Prostate gland (tissue), 2 donors: ENCODE results near the gene VPS13D. TPM values are rescaled to one million over a fixed set of nuclear protein-coding genes. Genes with fewer than 3 reads are reported as not detected.

Experiments used
- DNase-seq: peaks from one replicate; pipeline ENCODE4 v3.0.0-alpha.2; 2019; ENCODE audit warnings: low spot score
- H3K27ac ChIP-seq, 2 donors: fragments of 200-600 bp; sonication (generic); 2 replicates each; pipeline ENCODE4 v1.5.1; 2017 to 2019
- H3K27me3 ChIP-seq: fragments of 200-600 bp; sonication (generic); replicated peaks from 2 replicates; pipeline ENCODE4 v1.5.1; 2019; ENCODE audit not compliant: insufficient read depth
- H3K36me3 ChIP-seq, 2 donors: fragments of 200-600 bp; sonication (generic); 1 replicate in 1 of 2; 2 replicates in 1 of 2; pipeline versions ENCODE4 v1.5.1 to v1.8.1; 2017 to 2019
- H3K4me1 ChIP-seq: fragments of 200-600 bp; sonication (generic); replicated peaks from 2 replicates; pipeline ENCODE4 v1.5.1; 2019
- H3K4me3 ChIP-seq, 2 donors: fragments of 200-600 bp; sonication (generic); 2 replicates each; pipeline ENCODE4 v1.5.1; 2017 to 2019
- H3K9me3 ChIP-seq: fragments of 200-600 bp; sonication (generic); 2 replicates; pipeline ENCODE4 v1.5.1; 2017
- POLR2A ChIP-seq: fragments of 450-650 bp; IDR thresholded peaks from one replicate; pipeline ENCODE4 v1.6.1; 2016; ENCODE audit warnings: antibody characterized with exemption, mild to moderate bottlenecking
- POLR2AphosphoS5 ChIP-seq: sonication (generic); formaldehyde crosslinking; IDR thresholded peaks from one replicate; pipeline ENCODE4 v1.6.1; 2017; ENCODE audit warnings: antibody characterized with exemption
- WGBS: methylation state at CpG from one replicate; pipeline ENCODE4 v1.1.5; 2018; 5-methylcytosine and 5-hydroxymethylcytosine counted together
- intact Hi-C: fragments of 100-400 bp; cut with DNase I; formaldehyde crosslinking; loops from one replicate; pipeline ENCODE4 v1.14.2; 2022
- total RNA-seq, 2 donors: library from RNA; depleted of rRNA; stranded (reverse); fragments of >200 nt; gene quantifications; one replicate each; pipeline ENCODE4 v1.1.0, GENCODE V29; 2016
- TF ChIP-seq, protein P1 (sequence below), 4 experiments: fragments of 200-600 bp in 2 of 4; fragments of 450-650 bp in 2 of 4; sonication (generic) in 2 of 4; IDR thresholded peaks; 1 replicate in 3 of 4; 2 replicates in 1 of 4; pipeline ENCODE4 v1.5.1; 2016 to 2019; ENCODE audit warnings: antibody characterized with exemption in 4 of 4, mild to moderate bottlenecking in 2 of 4, moderate library complexity in 2 of 4

Gene VPS13D
- total RNA-seq, 2 donors from 2014 or later: 60.7 to 80.8 TPM

GRCh38 chr1:12290828-12291227 is 61.0 kb downstream of the VPS13D start:
- Histone ChIP-seq H3K4me1 (no peaks in the 10 kb centered on the region), H3K9me3 (no peaks in the 10 kb centered on the region), H3K27me3 (no peaks in the 10 kb centered on the region), H3K27ac (no peak overlapping the region), H3K4me3 (no peak overlapping the region), H3K36me3 (no peaks in the 10 kb centered on the region)
- no peak for DNase-seq
- no peak for TF ChIP-seq POLR2AphosphoS5
- TF ChIP-seq, protein P1, sequence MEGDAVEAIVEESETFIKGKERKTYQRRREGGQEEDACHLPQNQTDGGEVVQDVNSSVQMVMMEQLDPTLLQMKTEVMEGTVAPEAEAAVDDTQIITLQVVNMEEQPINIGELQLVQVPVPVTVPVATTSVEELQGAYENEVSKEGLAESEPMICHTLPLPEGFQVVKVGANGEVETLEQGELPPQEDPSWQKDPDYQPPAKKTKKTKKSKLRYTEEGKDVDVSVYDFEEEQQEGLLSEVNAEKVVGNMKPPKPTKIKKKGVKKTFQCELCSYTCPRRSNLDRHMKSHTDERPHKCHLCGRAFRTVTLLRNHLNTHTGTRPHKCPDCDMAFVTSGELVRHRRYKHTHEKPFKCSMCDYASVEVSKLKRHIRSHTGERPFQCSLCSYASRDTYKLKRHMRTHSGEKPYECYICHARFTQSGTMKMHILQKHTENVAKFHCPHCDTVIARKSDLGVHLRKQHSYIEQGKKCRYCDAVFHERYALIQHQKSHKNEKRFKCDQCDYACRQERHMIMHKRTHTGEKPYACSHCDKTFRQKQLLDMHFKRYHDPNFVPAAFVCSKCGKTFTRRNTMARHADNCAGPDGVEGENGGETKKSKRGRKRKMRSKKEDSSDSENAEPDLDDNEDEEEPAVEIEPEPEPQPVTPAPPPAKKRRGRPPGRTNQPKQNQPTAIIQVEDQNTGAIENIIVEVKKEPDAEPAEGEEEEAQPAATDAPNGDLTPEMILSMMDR (IDR thresholded peaks at IDR 0.05): no peak
- no peak for TF ChIP-seq POLR2A
- intact Hi-C loops: no loop called here
- WGBS: 81% methylated on average over 1 of the region's 1 CpG

DNA sequence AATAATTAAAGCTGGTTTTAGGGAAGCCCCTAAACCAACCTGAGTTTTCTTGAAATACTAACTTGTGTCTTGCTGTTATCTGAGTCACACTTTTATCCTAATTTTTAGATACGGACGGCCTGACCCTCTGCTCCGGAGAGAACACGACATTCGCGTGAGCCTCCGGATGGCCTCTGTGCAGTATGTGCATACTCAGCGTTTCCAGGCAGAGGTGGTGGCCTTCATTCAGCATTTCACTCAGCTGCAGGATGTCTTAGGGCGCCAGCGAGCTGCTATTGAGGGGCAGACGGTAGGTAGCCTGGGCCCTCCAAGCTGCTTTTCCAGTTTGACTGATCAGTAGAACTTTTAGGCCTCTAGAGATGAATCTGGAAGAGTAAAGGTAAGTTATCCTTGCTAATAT is 63.6 kb downstream of the VPS13D start:
- DNase-seq: no peak
- TF ChIP-seq POLR2AphosphoS5: no peak
- TF ChIP-seq, protein P1 (IDR thresholded peaks at IDR 0.05): no peak
- H3K27me3 ChIP-seq: no peaks in the 10 kb centered on the region
- WGBS: 93% methylated on average over 11 of the region's 11 CpGs
- intact Hi-C loops: no loop called here
- no peak overlapping the region for H3K4me3 ChIP-seq
- H3K4me1 ChIP-seq: no peaks in the 10 kb centered on the region
- no peak overlapping the region for H3K27ac ChIP-seq
- no peaks in the 10 kb centered on the region for H3K36me3 ChIP-seq
- H3K9me3 ChIP-seq: no peaks in the 10 kb centered on the region

- intact Hi-C loops: no loop called here
- no peak for DNase-seq
- no peaks in the 10 kb centered on the region for H3K27me3 ChIP-seq
- no peak overlapping the region for H3K27ac ChIP-seq
- 96% methylated on average over 3 of the region's 3 CpGs for WGBS
- H3K36me3 ChIP-seq: no peaks in the 10 kb centered on the region
- H3K9me3 ChIP-seq: no peaks in the 10 kb centered on the region
- no peak for TF ChIP-seq POLR2A
- TF ChIP-seq, protein P1 (IDR thresholded peaks at IDR 0.05): no peak
- no peak for TF ChIP-seq POLR2AphosphoS5
- no peaks in the 10 kb centered on the region for H3K4me1 ChIP-seq
- H3K4me3 ChIP-seq: no peak overlapping the region
These were observed 64.2 kb downstream of the VPS13D start for GRCh38 chr1:12294076-12294475.

- H3K4me3 ChIP-seq: no peak overlapping the region
- WGBS: 87% methylated on average over 3 of the region's 3 CpGs
- intact Hi-C loops: no loop called here
- H3K4me1 ChIP-seq: no peaks in the 10 kb centered on the region
- no peak overlapping the region for H3K27ac ChIP-seq
- TF ChIP-seq POLR2A (no peak), POLR2AphosphoS5 (no peak)
- TF ChIP-seq, protein P1 (IDR thresholded peaks at IDR 0.05): no peak
- DNase-seq: no peak
- H3K9me3 ChIP-seq: no peaks in the 10 kb centered on the region
- no peaks in the 10 kb centered on the region for H3K36me3 ChIP-seq
- H3K27me3 ChIP-seq: no peaks in the 10 kb centered on the region
These were observed 66.2 kb downstream of the VPS13D start for GRCh38 chr1:12296016-12296415.

DNA sequence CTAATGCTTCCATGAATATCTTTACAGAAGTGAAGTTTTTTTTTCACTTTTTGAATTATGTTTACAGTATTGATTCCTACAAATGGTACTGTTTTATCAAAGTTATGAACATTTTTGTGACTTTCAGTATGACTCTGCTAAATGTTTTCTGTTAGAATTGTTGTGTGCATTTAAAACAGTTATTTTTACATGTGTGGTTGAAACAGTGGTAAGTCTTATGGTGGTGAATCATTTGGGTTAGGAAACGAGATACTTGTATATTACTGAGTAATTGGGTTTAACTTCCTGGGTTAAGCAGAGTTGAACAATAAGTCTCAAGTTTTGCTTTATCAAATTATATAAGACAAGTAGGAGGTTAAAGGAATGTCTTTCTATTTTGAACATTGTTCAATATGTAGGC is 66.8 kb downstream of the VPS13D start:
- 74% methylated on average over 1 of the region's 1 CpG for WGBS
- no peaks in the 10 kb centered on the region for H3K36me3 ChIP-seq
- TF ChIP-seq POLR2A (no peak), POLR2AphosphoS5 (no peak)
- TF ChIP-seq, protein P1 (IDR thresholded peaks at IDR 0.05): no peak

More for the DNA sequence above, 66.8 kb downstream of the VPS13D start:
- intact Hi-C loops: no loop called here
- no peak for DNase-seq
- Histone ChIP-seq H3K27ac (no peak overlapping the region), H3K27me3 (no peaks in the 10 kb centered on the region), H3K9me3 (no peaks in the 10 kb centered on the region), H3K4me1 (no peaks in the 10 kb centered on the region), H3K4me3 (no peak overlapping the region)
